MM.1S (cell line): ENCODE data around the gene KCTD2.

Experiments used
- EZH2 ChIP-seq: fragments of 300-600 bp; sonication (generic); optimal IDR thresholded peaks from 2 replicates; pipeline ENCODE3; 2017; ENCODE audit warnings: low read depth, mild to moderate bottlenecking, antibody characterized with exemption, low read length, mixed read lengths
- EZH2phosphoT487 ChIP-seq: fragments of 300-600 bp; sonication (generic); IDR thresholded peaks from 2 replicates; pipeline ENCODE4 v1.6.1; 2018; ENCODE audit warnings: antibody characterized with exemption, low read length
- TF ChIP-seq, protein P1 (sequence below): fragments of 300-600 bp; sonication (generic); IDR thresholded peaks from 2 replicates; pipeline ENCODE4 v1.5.1; 2016; ENCODE audit warnings: antibody characterized with exemption, low read length, mixed read lengths

DNA sequence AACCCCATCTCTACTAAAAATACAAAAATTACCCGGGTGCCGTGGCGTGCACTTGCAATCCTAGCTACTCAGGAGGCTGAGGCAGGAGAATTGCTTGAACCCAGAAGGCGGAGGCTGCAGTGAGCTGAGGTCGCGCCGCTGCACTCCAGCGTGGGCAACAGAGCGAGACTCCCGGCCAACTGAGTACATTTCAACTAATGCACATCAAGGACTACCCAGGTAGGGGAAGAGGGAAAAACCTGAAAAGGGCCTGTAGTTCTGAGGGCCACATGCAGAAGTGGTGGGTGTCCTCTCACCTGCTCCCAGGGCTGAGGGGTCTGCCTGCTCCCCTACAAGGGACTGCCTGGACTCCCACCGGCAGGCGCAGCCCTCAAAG, 40.1 kb downstream of the KCTD2 start:
- TF ChIP-seq EZH2 (no peak), EZH2phosphoT487 (no peak)
- TF ChIP-seq, protein P1, sequence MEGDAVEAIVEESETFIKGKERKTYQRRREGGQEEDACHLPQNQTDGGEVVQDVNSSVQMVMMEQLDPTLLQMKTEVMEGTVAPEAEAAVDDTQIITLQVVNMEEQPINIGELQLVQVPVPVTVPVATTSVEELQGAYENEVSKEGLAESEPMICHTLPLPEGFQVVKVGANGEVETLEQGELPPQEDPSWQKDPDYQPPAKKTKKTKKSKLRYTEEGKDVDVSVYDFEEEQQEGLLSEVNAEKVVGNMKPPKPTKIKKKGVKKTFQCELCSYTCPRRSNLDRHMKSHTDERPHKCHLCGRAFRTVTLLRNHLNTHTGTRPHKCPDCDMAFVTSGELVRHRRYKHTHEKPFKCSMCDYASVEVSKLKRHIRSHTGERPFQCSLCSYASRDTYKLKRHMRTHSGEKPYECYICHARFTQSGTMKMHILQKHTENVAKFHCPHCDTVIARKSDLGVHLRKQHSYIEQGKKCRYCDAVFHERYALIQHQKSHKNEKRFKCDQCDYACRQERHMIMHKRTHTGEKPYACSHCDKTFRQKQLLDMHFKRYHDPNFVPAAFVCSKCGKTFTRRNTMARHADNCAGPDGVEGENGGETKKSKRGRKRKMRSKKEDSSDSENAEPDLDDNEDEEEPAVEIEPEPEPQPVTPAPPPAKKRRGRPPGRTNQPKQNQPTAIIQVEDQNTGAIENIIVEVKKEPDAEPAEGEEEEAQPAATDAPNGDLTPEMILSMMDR: no peak
